ENCODE results near the gene SRP68. TPM values are rescaled to one million over a fixed set of nuclear protein-coding genes. Genes with fewer than 3 reads are reported as not detected.

Gene SRP68
- total RNA-seq, 1 donor, result 34.7 TPM

DNA sequence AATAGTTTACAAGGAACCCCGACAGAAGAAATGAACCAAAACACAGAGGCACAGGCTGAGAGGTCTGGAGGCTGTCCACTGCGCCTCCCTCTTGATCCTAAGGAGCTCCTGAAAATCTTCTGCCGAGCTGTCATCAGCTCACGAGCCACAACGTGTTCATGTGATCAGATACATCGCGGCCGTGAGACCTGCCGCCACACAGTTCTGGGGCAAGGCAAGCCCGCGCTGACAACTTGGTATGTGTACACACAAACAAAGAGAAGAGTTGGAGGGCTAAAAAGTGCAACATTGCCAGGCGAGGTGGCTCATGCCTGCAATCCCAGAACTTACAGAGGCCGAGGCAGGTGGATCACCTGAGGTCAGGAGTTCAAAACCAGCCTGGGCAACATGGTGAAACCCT, 23.6 kb upstream of the SRP68 start:
- Histone ChIP-seq H3K4me3 (ENCODE audit: low read length) (no peak overlapping the region), H3K9me3 (ENCODE audit: low read depth, low read length) (no peaks in the 10 kb centered on the region), H3K27me3 (ENCODE audit: insufficient read depth, low read length) (no peaks in the 10 kb centered on the region), H3K4me1 (ENCODE audit: insufficient read depth, low read length) (no peaks in the 10 kb centered on the region)

DNA sequence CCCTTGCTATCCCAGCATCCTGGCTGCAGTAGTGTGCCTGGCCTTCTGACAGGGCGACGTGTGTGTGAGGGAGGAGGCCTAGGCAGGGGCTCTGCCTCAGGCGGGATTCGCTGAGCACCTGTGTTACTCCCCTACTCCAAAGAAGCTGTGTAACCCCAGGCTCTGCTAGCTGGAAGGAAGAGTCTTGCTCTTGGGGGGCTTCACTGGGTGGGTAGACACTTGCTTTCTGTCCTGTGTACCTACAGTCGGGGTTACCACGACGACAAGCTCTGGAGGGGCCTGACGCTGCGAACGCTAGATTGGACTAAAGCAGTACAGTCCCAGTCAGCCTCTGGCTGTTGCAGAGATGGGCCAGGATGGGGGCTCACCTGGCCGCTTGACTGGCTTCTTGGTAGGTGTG, 21.7 kb upstream of the SRP68 start:
- Histone ChIP-seq H3K4me1 (ENCODE audit: insufficient read depth, low read length) (no peaks in the 10 kb centered on the region), H3K4me3 (ENCODE audit: low read length) (no peak overlapping the region), H3K9me3 (ENCODE audit: low read depth, low read length) (no peaks in the 10 kb centered on the region), H3K27me3 (ENCODE audit: insufficient read depth, low read length) (no peaks in the 10 kb centered on the region)

DNA sequence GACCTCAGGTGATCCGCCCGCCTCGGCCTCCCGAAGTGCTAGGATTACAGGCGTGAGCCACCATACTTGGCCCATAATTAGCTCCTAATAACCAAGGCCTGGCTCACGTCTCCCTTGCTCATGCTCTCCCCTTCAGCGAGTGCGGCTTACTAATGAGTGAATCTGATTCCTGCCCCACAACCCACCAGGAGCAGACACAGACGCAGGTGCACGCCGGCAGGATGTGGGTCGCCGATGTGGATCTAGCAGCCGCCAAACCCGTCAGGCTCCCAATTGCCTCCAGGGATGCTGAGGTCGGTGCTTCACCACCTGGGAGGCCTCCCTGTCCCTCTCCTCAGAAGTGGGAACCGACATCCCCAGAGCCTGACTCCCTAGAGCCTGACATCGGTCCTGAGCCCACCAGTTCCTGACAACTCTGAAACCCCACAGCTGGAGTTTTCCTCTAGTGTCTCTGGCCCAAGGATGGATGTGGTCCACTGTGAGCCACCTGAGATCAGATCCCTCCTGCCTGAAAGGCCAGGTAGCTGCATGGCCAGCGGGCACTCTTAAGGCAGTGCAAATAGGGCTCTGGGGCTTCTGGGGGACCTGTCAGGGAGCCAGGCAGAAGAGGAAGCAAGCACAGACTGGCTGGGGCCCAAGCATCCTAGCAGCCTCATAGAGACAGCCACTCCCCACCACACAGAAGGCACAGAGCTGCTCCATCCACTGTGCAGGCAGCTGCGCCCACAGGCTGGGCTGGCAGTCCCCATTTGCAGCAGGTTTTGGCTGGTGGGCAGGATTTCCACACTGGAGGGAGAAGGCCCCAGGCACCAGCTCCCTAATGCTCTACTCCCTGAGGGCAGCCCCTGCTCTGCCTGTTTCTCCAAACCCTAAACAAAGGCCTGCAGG, 20.5 kb upstream of the SRP68 start:
- no peak overlapping the region for H3K4me3 ChIP-seq (ENCODE audit: low read length)

GRCh38 chr17:76091526-76092286, 19.4 kb upstream of the SRP68 start:
- H3K27me3 ChIP-seq (ENCODE audit: insufficient read depth, low read length), result no peaks in the 10 kb centered on the region
- no peak overlapping the region for H3K4me3 ChIP-seq (ENCODE audit: low read length)
- no peaks in the 10 kb centered on the region for H3K9me3 ChIP-seq (ENCODE audit: low read depth, low read length)
- no peaks in the 10 kb centered on the region for H3K4me1 ChIP-seq (ENCODE audit: insufficient read depth, low read length)

More for the DNA sequence above, 20.5 kb upstream of the SRP68 start:
- Histone ChIP-seq H3K9me3 (ENCODE audit: low read depth, low read length) (no peaks in the 10 kb centered on the region), H3K27me3 (ENCODE audit: insufficient read depth, low read length) (no peaks in the 10 kb centered on the region), H3K4me1 (ENCODE audit: insufficient read depth, low read length) (no peaks in the 10 kb centered on the region)

DNA sequence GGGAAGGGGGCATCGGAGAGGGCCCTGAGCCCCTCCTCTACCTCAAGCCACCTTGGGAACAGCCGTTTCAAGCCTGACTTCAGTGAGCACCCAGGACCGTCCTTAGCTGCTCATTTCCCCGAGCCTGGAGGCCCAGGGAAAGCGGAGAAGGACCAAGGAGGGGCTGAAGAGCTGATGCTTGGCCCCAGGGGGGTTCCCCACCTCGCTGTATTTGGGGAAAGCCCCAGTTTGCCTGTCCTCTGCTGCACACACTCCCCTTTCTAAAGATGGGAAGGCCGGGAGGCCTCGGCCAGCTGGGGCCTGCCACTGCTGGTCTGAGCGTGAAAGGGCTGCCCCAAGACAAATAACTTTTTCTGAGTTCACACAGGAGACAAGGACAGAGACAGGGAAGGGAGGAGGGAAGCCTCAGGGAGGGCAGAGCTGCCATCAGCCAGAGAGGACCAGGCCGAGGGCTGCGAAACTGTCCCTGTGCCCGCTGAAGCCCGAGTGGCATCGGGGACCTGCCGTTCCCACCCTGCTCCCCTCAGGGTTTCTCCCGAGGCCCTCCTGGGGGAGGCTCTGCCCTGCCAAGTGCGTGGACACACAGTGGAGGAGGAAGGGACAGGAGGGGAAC, 18.3 kb upstream of the SRP68 start:
- no peaks in the 10 kb centered on the region for H3K4me1 ChIP-seq (ENCODE audit: insufficient read depth, low read length)
- H3K27me3 ChIP-seq (ENCODE audit: insufficient read depth, low read length), result no peaks in the 10 kb centered on the region
- H3K9me3 ChIP-seq (ENCODE audit: low read depth, low read length), result no peaks in the 10 kb centered on the region
- no peak overlapping the region for H3K4me3 ChIP-seq (ENCODE audit: low read length)

GRCh38 chr17:76089680-76090516, 17.6 kb upstream of the SRP68 start:
- H3K4me1 ChIP-seq (ENCODE audit: insufficient read depth, low read length), result no peaks in the 10 kb centered on the region
- H3K9me3 ChIP-seq (ENCODE audit: low read depth, low read length), result no peaks in the 10 kb centered on the region
- no peaks in the 10 kb centered on the region for H3K27me3 ChIP-seq (ENCODE audit: insufficient read depth, low read length)
- H3K4me3 ChIP-seq (ENCODE audit: low read length), result no peak overlapping the region

GRCh38 chr17:76088868-76089576, 16.7 kb upstream of the SRP68 start:
- H3K27me3 ChIP-seq (ENCODE audit: insufficient read depth, low read length), result no peaks in the 10 kb centered on the region
- H3K4me3 ChIP-seq (ENCODE audit: low read length), result no peak overlapping the region
- no peaks in the 10 kb centered on the region for H3K4me1 ChIP-seq (ENCODE audit: insufficient read depth, low read length)
- H3K9me3 ChIP-seq (ENCODE audit: low read depth, low read length), result no peaks in the 10 kb centered on the region

DNA sequence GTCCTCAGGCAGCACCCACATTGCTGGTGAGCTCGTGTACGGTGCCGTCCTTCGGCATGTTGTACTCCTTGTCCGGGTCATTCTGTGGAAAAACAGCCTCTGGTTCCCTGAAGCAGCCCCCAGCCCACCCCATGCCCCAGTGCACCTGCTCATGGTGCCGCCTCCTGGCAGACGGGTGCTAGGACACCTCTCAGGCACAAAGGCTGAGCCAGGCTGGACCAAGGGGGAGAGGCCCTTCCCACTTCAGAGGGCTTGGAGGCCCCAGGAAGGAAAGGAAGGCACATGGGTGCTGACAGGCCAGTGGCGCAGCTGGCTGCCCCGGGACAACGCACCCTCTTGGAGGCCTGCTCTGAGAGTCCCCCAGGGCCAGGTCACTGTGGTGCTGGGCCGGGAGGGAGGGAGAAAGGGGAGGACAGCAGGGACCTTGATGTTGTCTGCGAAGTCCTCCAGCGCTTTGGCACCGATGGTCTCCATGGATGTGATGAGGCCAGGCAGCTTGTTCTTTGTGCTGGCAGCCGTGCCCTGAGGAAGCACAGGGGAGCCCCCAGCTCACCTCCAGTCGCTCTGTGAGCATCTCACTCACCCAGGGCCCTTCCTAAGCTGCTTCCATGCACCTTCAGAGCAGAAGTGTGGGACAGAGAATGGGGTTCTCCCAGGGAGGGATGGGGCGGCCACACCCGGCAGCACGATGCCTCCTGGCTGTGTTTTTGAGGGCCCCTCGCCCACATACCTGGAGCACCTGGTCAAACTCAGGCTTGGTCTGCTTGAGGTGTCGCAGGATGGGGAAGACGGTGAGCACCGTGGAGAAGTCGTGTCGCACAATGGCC, 15.9 kb upstream of the SRP68 start:
- Histone ChIP-seq H3K4me1 (ENCODE audit: insufficient read depth, low read length) (no peaks in the 10 kb centered on the region), H3K9me3 (ENCODE audit: low read depth, low read length) (no peaks in the 10 kb centered on the region), H3K4me3 (ENCODE audit: low read length) (no peak overlapping the region), H3K27me3 (ENCODE audit: insufficient read depth, low read length) (no peaks in the 10 kb centered on the region)

GRCh38 chr17:76087531-76087930, 15.2 kb upstream of the SRP68 start:
- Histone ChIP-seq H3K27me3 (ENCODE audit: insufficient read depth, low read length) (no peaks in the 10 kb centered on the region), H3K4me3 (ENCODE audit: low read length) (no peak overlapping the region)

GRCh38 chr17:76086384-76086783, 14.1 kb upstream of the SRP68 start:
- no peak overlapping the region for H3K4me3 ChIP-seq (ENCODE audit: low read length)
- H3K4me1 ChIP-seq (ENCODE audit: insufficient read depth, low read length), result no peaks in the 10 kb centered on the region
- no peaks in the 10 kb centered on the region for H3K9me3 ChIP-seq (ENCODE audit: low read depth, low read length)
- H3K27me3 ChIP-seq (ENCODE audit: insufficient read depth, low read length), result no peaks in the 10 kb centered on the region

More at GRCh38 chr17:76087531-76087930, 15.2 kb upstream of the SRP68 start:
- Histone ChIP-seq H3K9me3 (ENCODE audit: low read depth, low read length) (no peaks in the 10 kb centered on the region), H3K4me1 (ENCODE audit: insufficient read depth, low read length) (no peaks in the 10 kb centered on the region)

- H3K4me3 ChIP-seq (ENCODE audit: low read length), result no peak overlapping the region
- no peaks in the 10 kb centered on the region for H3K4me1 ChIP-seq (ENCODE audit: insufficient read depth, low read length)
- no peaks in the 10 kb centered on the region for H3K27me3 ChIP-seq (ENCODE audit: insufficient read depth, low read length)
- H3K9me3 ChIP-seq (ENCODE audit: low read depth, low read length), result no peaks in the 10 kb centered on the region
Measured at GRCh38 chr17:76085731-76086366, 13.5 kb upstream of the SRP68 start.

GRCh38 chr17:76085066-76085730, 12.9 kb upstream of the SRP68 start:
- Histone ChIP-seq H3K27me3 (ENCODE audit: insufficient read depth, low read length) (no peaks in the 10 kb centered on the region), H3K9me3 (ENCODE audit: low read depth, low read length) (no peaks in the 10 kb centered on the region), H3K4me3 (ENCODE audit: low read length) (no peak overlapping the region), H3K4me1 (ENCODE audit: insufficient read depth, low read length) (no peaks in the 10 kb centered on the region)
